IMR-90 (cell line): ENCODE measurements around the gene PDZD2. TPM values are rescaled to one million over a fixed set of nuclear protein-coding genes. Genes with fewer than 3 reads are reported as not detected.

Source experiments
- ATAC-seq: fragments of 200-7000 bp; cut with Tn5 transposase; 2 replicates; pipeline ENCODE4 v1.9.1; 2020; ENCODE audit warnings: low read depth, mild to moderate bottlenecking, moderate library complexity
- BruUV-seq: library from RNA; stranded (reverse); fragments of 400-500 nt; replicated peaks from 2 replicates; lab custom pipeline; 2021; lab: Mats Ljungman, UMichigan
- CTCF ChIA-PET: fragments of 300-600 bp; formaldehyde crosslinking; extraction: SDS; loops from one replicate; lab custom pipeline; 2021; ENCODE audit warnings: antibody characterized with exemption; lab: Yijun Ruan, JAX
- POLR2A ChIA-PET: fragments of 300-600 bp; sonication (Branson Sonifier 250); formaldehyde crosslinking; loops from one replicate; lab custom pipeline; 2022; ENCODE audit warnings: antibody characterized with exemption; ENCODE audit not compliant: unreplicated experiment; lab: Charles Lee
- DNase-seq: peaks from one replicate; pipeline ENCODE4 v3.0.0; 2013
- H2AFZ ChIP-seq: replicated peaks from 2 replicates; pipeline ENCODE3; 2013; ENCODE audit warnings: low read length, mild to moderate bottlenecking; ENCODE audit not compliant: poor library complexity
- H2AK5ac ChIP-seq: 2 replicates; pipeline ENCODE4 v1.6.1; 2013; ENCODE audit warnings: low read depth, low read length, inconsistent platforms
- H2AK9ac ChIP-seq: replicated peaks from 2 replicates; pipeline ENCODE3; 2013; ENCODE audit warnings: mild to moderate bottlenecking, low read depth, low read length, moderate library complexity; ENCODE audit not compliant: poor library complexity
- H2BK120ac ChIP-seq: 2 replicates; pipeline ENCODE4 v1.6.1; 2013; ENCODE audit warnings: low read depth, low read length, inconsistent platforms
- H2BK15ac ChIP-seq: 3 replicates; pipeline ENCODE4 v1.6.1; 2013; ENCODE audit warnings: low read depth, low read length, inconsistent platforms
- H2BK20ac ChIP-seq: 2 replicates; pipeline ENCODE4 v1.6.1; 2013; ENCODE audit warnings: low read depth, mild to moderate bottlenecking, inconsistent platforms, low read length, moderate library complexity
- H2BK5ac ChIP-seq: 2 replicates; pipeline ENCODE4 v1.6.1; 2013; ENCODE audit warnings: mild to moderate bottlenecking, low read depth, low read length, inconsistent platforms; ENCODE audit not compliant: poor library complexity, severe bottlenecking
- H3K14ac ChIP-seq: replicated peaks from 2 replicates; pipeline ENCODE4 v1.6.1; 2013; ENCODE audit warnings: low read depth, low read length, inconsistent platforms
- H3K18ac ChIP-seq: 2 replicates; pipeline ENCODE4 v1.6.1; 2013; ENCODE audit warnings: low read depth, low read length, control low read depth
- H3K23ac ChIP-seq: 2 replicates; pipeline ENCODE4 v1.6.1; 2013; ENCODE audit warnings: low read depth, low read length, inconsistent platforms
- H3K27ac ChIP-seq: 2 replicates; pipeline ENCODE4 v1.5.1; 2013; ENCODE audit warnings: mild to moderate bottlenecking, control low read depth, low read length; ENCODE audit not compliant: insufficient read depth
- H3K27me3 ChIP-seq: 2 replicates; pipeline ENCODE4 v1.6.1; 2013; ENCODE audit warnings: low read length; ENCODE audit not compliant: control insufficient read depth, insufficient read depth
- H3K36me3 ChIP-seq: 2 replicates; pipeline ENCODE4 v1.6.1; 2013; ENCODE audit warnings: low read length, mixed read lengths; ENCODE audit not compliant: control insufficient read depth, insufficient read depth
- H3K4ac ChIP-seq: 2 replicates; pipeline ENCODE4 v1.6.1; 2013; ENCODE audit warnings: low read depth, low read length, inconsistent platforms
- H3K4me1 ChIP-seq: 2 replicates; pipeline ENCODE4 v1.6.1; 2013; ENCODE audit warnings: low read length, mixed read lengths; ENCODE audit not compliant: control insufficient read depth, insufficient read depth
- H3K4me2 ChIP-seq: 2 replicates; pipeline ENCODE4 v1.6.1; 2013; ENCODE audit warnings: low read depth, mild to moderate bottlenecking, control low read depth, low read length, moderate library complexity
- H3K4me3 ChIP-seq: 2 replicates; pipeline ENCODE4 v1.5.1; 2013; ENCODE audit warnings: low read depth, mild to moderate bottlenecking, control low read depth, low read length, moderate library complexity; ENCODE audit not compliant: insufficient read depth
- H3K56ac ChIP-seq: 2 replicates; pipeline ENCODE4 v1.6.1; 2013; ENCODE audit warnings: low read length, inconsistent platforms; ENCODE audit not compliant: insufficient read depth; ENCODE audit errors: extremely low read depth
- H3K79me1 ChIP-seq, 2 experiments: 2 replicates each; pipeline ENCODE4 v1.6.1; 2013; ENCODE audit warnings: low read length in 2 of 2, inconsistent platforms in 1 of 2, low read depth in 1 of 2
- H3K9ac ChIP-seq: 2 replicates; pipeline ENCODE4 v1.6.1; 2013; ENCODE audit warnings: low read depth, low read length, control low read depth
- H3K9me1 ChIP-seq: 2 replicates; pipeline ENCODE4 v1.6.1; 2013; ENCODE audit warnings: low read length, inconsistent platforms; ENCODE audit not compliant: insufficient read depth
- H3K9me3 ChIP-seq: 2 replicates; pipeline ENCODE4 v1.6.1; 2013; ENCODE audit warnings: low read length; ENCODE audit not compliant: control insufficient read depth, insufficient read depth
- H4K20me1 ChIP-seq: 2 replicates; pipeline ENCODE4 v1.6.1; 2013; ENCODE audit warnings: low read length, inconsistent platforms; ENCODE audit not compliant: insufficient read depth
- H4K5ac ChIP-seq: 2 replicates; pipeline ENCODE4 v1.6.1; 2013; ENCODE audit warnings: mild to moderate bottlenecking, low read depth, low read length, control low read depth
- H4K8ac ChIP-seq, 2 experiments: 2 replicates each; pipeline ENCODE4 v1.6.1; 2013; ENCODE audit warnings: low read depth in 2 of 2, low read length in 2 of 2, control low read depth in 1 of 2, inconsistent platforms in 1 of 2
- H4K91ac ChIP-seq: 2 replicates; pipeline ENCODE4 v1.6.1; 2013; ENCODE audit warnings: low read depth, low read length, inconsistent platforms; ENCODE audit not compliant: insufficient read depth
- CTCF ChIP-seq: conservative IDR thresholded peaks from 2 replicates; pipeline ENCODE4 v1.5.1; 2012; ENCODE audit warnings: mild to moderate bottlenecking, low read depth, low read length, improper control_type of control experiment
- NFE2L2 ChIP-seq: fragments of 150-350 bp; IDR thresholded peaks from 2 replicates; pipeline ENCODE4 v1.6.1; 2016; ENCODE audit warnings: low read depth, mild to moderate bottlenecking, low read length
- RFX5 ChIP-seq: IDR thresholded peaks from 2 replicates; pipeline ENCODE4 v1.8.0; 2012; ENCODE audit warnings: low read depth, mild to moderate bottlenecking, low read length, moderate library complexity
- SMC3 ChIP-seq: fragments of 150-350 bp; IDR thresholded peaks from 2 replicates; pipeline ENCODE4 v1.6.1; 2016; ENCODE audit warnings: low read depth, mild to moderate bottlenecking, antibody characterized with exemption, low read length, moderate library complexity
- WGBS, 2 experiments: methylation state at CpG; one replicate each; pipeline versions ENCODE4 v1.1.5 to v1.1.7; 2013; ENCODE audit warnings: missing lambda C conversion rate in 2 of 2; ENCODE audit not compliant: insufficient read length in 1 of 2; ENCODE audit errors: extremely low coverage in 2 of 2; 5-methylcytosine and 5-hydroxymethylcytosine counted together
- dilution Hi-C: fragments of 300-500 bp; cut with HindIII; formaldehyde crosslinking; loops from one replicate; pipeline ENCODE4 v1.14.3; 2018; ENCODE audit warnings: low sequenced_read_pairs; ENCODE audit not compliant: unreplicated experiment
- in situ Hi-C: fragments of 300-500 bp; cut with MboI; formaldehyde crosslinking; loops from 3 replicates; pipeline ENCODE4 v1.14.3; 2019; ENCODE audit warnings: low sequenced_read_pairs, inconsistent platforms, mixed read lengths
- intact Hi-C: fragments of 100-400 bp; cut with micrococcal nuclease; formaldehyde crosslinking; loops from 2 replicates; pipeline ENCODE4 v1.10.0; 2022
- polyA plus RNA-seq, 3 experiments: library from polyadenylated mRNA; depleted of rRNA; stranded (reverse); fragments of >200 nt; gene quantifications; 2 replicates each; pipeline ENCODE4 v1.2.3, GENCODE V29; 2012; ENCODE audit warnings: low replicate concordance in 1 of 3
- total RNA-seq: library from RNA; depleted of rRNA; stranded (reverse); fragments of >200 nt; gene quantifications from 2 replicates; pipeline ENCODE4 v1.2.3, GENCODE V29; 2012

PDZD2 gene
- total and polyA plus RNA-seq, 2 of the 4 experiments (the other 2 are of a cell fraction): under 0.01 to 0.02 TPM

GRCh38 chr5:32055891-32056866, 417.2 kb downstream of the PDZD2 start (continued):
- TF ChIP-seq RFX5: no peak
- TF ChIP-seq NFE2L2: no peak

GRCh38 chr5:32057187-32058096, 418.5 kb downstream of the PDZD2 start:
- Histone ChIP-seq H2BK5ac (no peak overlapping the region), H2BK15ac (no peak overlapping the region), H3K9ac (no peak overlapping the region), H4K91ac (no peak overlapping the region), H2AK9ac (no peak overlapping the region), H3K79me1 (no peaks in the 10 kb centered on the region), H3K9me3 (no peaks in the 10 kb centered on the region), H3K4ac (no peak overlapping the region), H4K8ac (no peak overlapping the region), H3K56ac (no peak overlapping the region), H3K27me3 (peaks cover 30% of the 10 kb centered on the region), H2AFZ (no peak overlapping the region), H3K36me3 (no peaks in the 10 kb centered on the region), H2BK20ac (no peak overlapping the region), H3K9me1 (no peaks in the 10 kb centered on the region), H2BK120ac (no peak overlapping the region), H3K14ac (no peak overlapping the region), H3K18ac (no peak overlapping the region), H3K4me3 (no peak overlapping the region), H4K5ac (no peak overlapping the region), H3K4me1 (no peaks in the 10 kb centered on the region), H4K20me1 (no peaks in the 10 kb centered on the region), H3K23ac (no peak overlapping the region), H2AK5ac (no peak overlapping the region), H3K4me2 (no peak overlapping the region), H3K27ac (no peak overlapping the region)
- 80% methylated on average over 1 of the region's 12 CpGs; no CpG with 5 or more reads in 1 of the 2 experiments for WGBS, 2 experiments
- intact Hi-C loops: no loop called here
- ChIA-PET POLR2A (no interaction called here), CTCF (interaction anchor here (0.6 to 1.7 kb wide), 5 partner anchors 20 to 248 kb away, joined by 3 to 5 read pairs (median 4); no protein-coding TSS in a partner anchor)
- in situ Hi-C loops: no loop called here
- TF ChIP-seq CTCF (peak; percentile 19; the same call in 1 of the 2 replicates), SMC3 (no peak)
- DNase-seq (no peak), ATAC-seq (no peak)
- no TSS peak for BruUV-seq
- dilution Hi-C loops: loop anchor here (25.0 kb wide), 1 partner anchor 220 kb away; no protein-coding TSS in a partner anchor
